HG03439 (cell line): ENCODE measurements around the gene ZNF407.

Source experiments
- ATAC-seq: cut with Tn5 transposase; IDR thresholded peaks from one replicate; pipeline ENCODE4 v1.9.1; 2021; ENCODE audit warnings: mild to moderate bottlenecking, moderate library complexity; ENCODE audit not compliant: unreplicated experiment

The ZNF407 gene

GRCh38 chr18:74866577-74866976 is 268.9 kb downstream of the ZNF407 start:
- no peak for ATAC-seq

GRCh38 chr18:74868461-74868860 is 270.8 kb downstream of the ZNF407 start:
- ATAC-seq, result no peak

GRCh38 chr18:74869904-74870863 is 272.5 kb downstream of the ZNF407 start:
- peak; percentile 92 for ATAC-seq

GRCh38 chr18:74870950-74871349 is 273.3 kb downstream of the ZNF407 start:
- ATAC-seq, result no peak

- ATAC-seq, result no peak
Observed at GRCh38 chr18:74873629-74874028, 276.0 kb downstream of the ZNF407 start.

GRCh38 chr18:74874351-74874750 is 276.7 kb downstream of the ZNF407 start:
- no peak for ATAC-seq

GRCh38 chr18:74876630-74877243 is 279.1 kb downstream of the ZNF407 start:
- ATAC-seq, result no peak

- ATAC-seq, result no peak
Observed at GRCh38 chr18:74878267-74878666, 280.6 kb downstream of the ZNF407 start.

GRCh38 chr18:74880706-74881278 is 283.1 kb downstream of the ZNF407 start:
- no peak for ATAC-seq

- no peak for ATAC-seq
Observed at GRCh38 chr18:74892066-74892627, 294.5 kb downstream of the ZNF407 start.

- no peak for ATAC-seq
Observed at GRCh38 chr18:74895686-74896085, 298.0 kb downstream of the ZNF407 start.

- ATAC-seq, result no peak
Observed at GRCh38 chr18:74896390-74896991, 298.8 kb downstream of the ZNF407 start.

GRCh38 chr18:74897971-74898657 is 300.4 kb downstream of the ZNF407 start:
- no peak for ATAC-seq

GRCh38 chr18:74898965-74899364 is 301.3 kb downstream of the ZNF407 start:
- ATAC-seq, result no peak

- no peak for ATAC-seq
Observed at GRCh38 chr18:74899554-74899953, 301.9 kb downstream of the ZNF407 start.

GRCh38 chr18:74901362-74902146 is 303.9 kb downstream of the ZNF407 start:
- no peak for ATAC-seq

- no peak for ATAC-seq
Observed at GRCh38 chr18:74902147-74902455, 304.4 kb downstream of the ZNF407 start.

GRCh38 chr18:74905247-74905646 is 307.6 kb downstream of the ZNF407 start:
- ATAC-seq, result no peak

GRCh38 chr18:74906184-74906583 is 308.5 kb downstream of the ZNF407 start:
- no peak for ATAC-seq

- ATAC-seq, result no peak
Observed at GRCh38 chr18:74914052-74914591, 316.5 kb downstream of the ZNF407 start.
